ENCODE results near the gene SLC26A1.

The SLC26A1 gene

GRCh38 chr4:1003271-1004070 is 10.3 kb upstream of the SLC26A1 start:
- peak overlapping the region; percentile 98 for H2BK12ac ChIP-seq (ENCODE audit: low read length)
- H4K91ac ChIP-seq (ENCODE audit: low read depth, low read length, poor library complexity): peak overlapping the region; percentile 43
- H3K9ac ChIP-seq (ENCODE audit: low read depth, low read length, poor library complexity): peak overlapping the region; percentile 21
- peak overlapping the region; percentile 87 for H2BK120ac ChIP-seq (ENCODE audit: low read depth, low read length)
- H3K23ac ChIP-seq (ENCODE audit: low read depth, low read length, poor library complexity): peak overlapping the region; percentile 85
- H3K9me3 ChIP-seq (replicated peaks in 1 of 2; ENCODE audit: control insufficient read depth in 2 of 2, insufficient read depth in 1 of 2, low read depth in 1 of 2, low read length in 2 of 2): peaks cover 4 to 6% of the 10 kb centered on the region in 2 donors
- peak overlapping the region; percentile 86 for H4K8ac ChIP-seq (ENCODE audit: low read depth, low read length)
- WGBS, 2 donors (ENCODE audit: extremely low coverage in 2 of 2, insufficient read length in 2 of 2, insufficient replicate concordance in 1 of 2): no CpG with 5 or more reads among the region's 63 CpGs
- H2BK5ac ChIP-seq (ENCODE audit: low read length): no peak overlapping the region
- H3K36me3 ChIP-seq (replicated peaks in 1 of 2; ENCODE audit: control insufficient read depth in 2 of 2, insufficient read depth in 2 of 2, low read length in 2 of 2): no peaks in the 10 kb centered on the region
- peak overlapping the region; percentile 97 for H3K14ac ChIP-seq (ENCODE audit: low read length)
- peak overlapping the region; percentile 95 for H2AK5ac ChIP-seq (ENCODE audit: low read depth, low read length)
- H3K79me1 ChIP-seq (ENCODE audit: low read depth, low read length): no peaks in the 10 kb centered on the region
- H2BK15ac ChIP-seq (ENCODE audit: low read length): peak overlapping the region; percentile 96
- H3K4me2 ChIP-seq (ENCODE audit: insufficient read depth, low read length, poor library complexity, severe bottlenecking): peak overlapping the region; percentile 33
- H3K4ac ChIP-seq (ENCODE audit: low read length): no peak overlapping the region
- peaks cover 27 to 88% (median 78%) of the 10 kb centered on the region in 3 experiments for H3K27me3 ChIP-seq (ENCODE audit: control insufficient read depth in 3 of 3, insufficient read depth in 3 of 3, low read depth in 1 of 3, low read length in 3 of 3)
- no peak overlapping the region for H2AFZ ChIP-seq (ENCODE audit: low read length)
- peaks cover 7 to 9% of the 10 kb centered on the region in 2 donors for H3K4me1 ChIP-seq (ENCODE audit: control insufficient read depth in 2 of 2, insufficient read depth in 1 of 2, low read depth in 1 of 2, low read length in 2 of 2)
- no peak for DNase-seq (ENCODE audit: low spot score)
- peak overlapping the region in 1 of 2 donors; percentile 66 for H3K4me3 ChIP-seq (ENCODE audit: low read length in 2 of 2)
- peak overlapping the region; percentile 97 for H3K18ac ChIP-seq (ENCODE audit: low read length)
- H3K27ac ChIP-seq (replicated peaks; ENCODE audit: low read length): no peak overlapping the region

- H3K23ac ChIP-seq (ENCODE audit: low read depth, low read length, poor library complexity): peak overlapping the region; percentile 80
- H3K36me3 ChIP-seq (replicated peaks in 1 of 2; ENCODE audit: control insufficient read depth in 2 of 2, insufficient read depth in 2 of 2, low read length in 2 of 2): no peaks in the 10 kb centered on the region
- H3K27ac ChIP-seq (replicated peaks; ENCODE audit: low read length): no peak overlapping the region
- peaks cover 28 to 88% (median 78%) of the 10 kb centered on the region in 3 experiments for H3K27me3 ChIP-seq (ENCODE audit: control insufficient read depth in 3 of 3, insufficient read depth in 3 of 3, low read depth in 1 of 3, low read length in 3 of 3)
- H2BK12ac ChIP-seq (ENCODE audit: low read length): no peak overlapping the region
- H3K4me3 ChIP-seq (ENCODE audit: low read length in 2 of 2): peak overlapping the region in 1 of 2 donors; percentile 69
- H2BK5ac ChIP-seq (ENCODE audit: low read length): peak overlapping the region; percentile 39
- H4K8ac ChIP-seq (ENCODE audit: low read depth, low read length): no peak overlapping the region
- no peaks in the 10 kb centered on the region for H3K79me1 ChIP-seq (ENCODE audit: low read depth, low read length)
- H2AK5ac ChIP-seq (ENCODE audit: low read depth, low read length): peak overlapping the region; percentile 70
- H2BK120ac ChIP-seq (ENCODE audit: low read depth, low read length): no peak overlapping the region
- peak overlapping the region; percentile 45 for H3K4me2 ChIP-seq (ENCODE audit: insufficient read depth, low read length, poor library complexity, severe bottlenecking)
- no peak overlapping the region for H2AFZ ChIP-seq (ENCODE audit: low read length)
- H4K91ac ChIP-seq (ENCODE audit: low read depth, low read length, poor library complexity): peak overlapping the region; percentile 53
- no peak overlapping the region for H3K4ac ChIP-seq (ENCODE audit: low read length)
- peak overlapping the region; percentile 21 for H3K14ac ChIP-seq (ENCODE audit: low read length)
- H3K9me3 ChIP-seq (replicated peaks in 1 of 2; ENCODE audit: control insufficient read depth in 2 of 2, insufficient read depth in 1 of 2, low read depth in 1 of 2, low read length in 2 of 2): peaks cover 6% of the 10 kb centered on the region in 2 donors
- H2BK15ac ChIP-seq (ENCODE audit: low read length): no peak overlapping the region
- WGBS, 2 donors (ENCODE audit: extremely low coverage in 2 of 2, insufficient read length in 2 of 2, insufficient replicate concordance in 1 of 2): no CpG with 5 or more reads among the region's 75 CpGs
- peak overlapping the region; percentile 90 for H3K18ac ChIP-seq (ENCODE audit: low read length)
- H3K9ac ChIP-seq (ENCODE audit: low read depth, low read length, poor library complexity): no peak overlapping the region
- peaks cover 7 to 9% of the 10 kb centered on the region in 2 donors for H3K4me1 ChIP-seq (ENCODE audit: control insufficient read depth in 2 of 2, insufficient read depth in 1 of 2, low read depth in 1 of 2, low read length in 2 of 2)
- DNase-seq (ENCODE audit: low spot score): no peak
These were observed 9.5 kb upstream of the SLC26A1 start for GRCh38 chr4:1002631-1003251.

- peak overlapping the region; percentile 92 for H4K8ac ChIP-seq (ENCODE audit: low read depth, low read length)
- peaks cover 28 to 86% (median 82%) of the 10 kb centered on the region in 3 experiments for H3K27me3 ChIP-seq (ENCODE audit: control insufficient read depth in 3 of 3, insufficient read depth in 3 of 3, low read depth in 1 of 3, low read length in 3 of 3)
- H3K27ac ChIP-seq (replicated peaks; ENCODE audit: low read length): no peak overlapping the region
- H3K14ac ChIP-seq (ENCODE audit: low read length): peak overlapping the region; percentile 82
- no peak for DNase-seq (ENCODE audit: low spot score)
- H3K4me3 ChIP-seq (ENCODE audit: low read length in 2 of 2): peak overlapping the region in 1 of 2 donors; percentile 49
- peak overlapping the region; percentile 92 for H2BK15ac ChIP-seq (ENCODE audit: low read length)
- no peak overlapping the region for H3K4ac ChIP-seq (ENCODE audit: low read length)
- H3K9ac ChIP-seq (ENCODE audit: low read depth, low read length, poor library complexity): no peak overlapping the region
- H3K18ac ChIP-seq (ENCODE audit: low read length): peak overlapping the region; percentile 90
- no peak overlapping the region for H2AFZ ChIP-seq (ENCODE audit: low read length)
- peaks cover 7 to 9% of the 10 kb centered on the region in 2 donors for H3K4me1 ChIP-seq (ENCODE audit: control insufficient read depth in 2 of 2, insufficient read depth in 1 of 2, low read depth in 1 of 2, low read length in 2 of 2)
- H3K9me3 ChIP-seq (replicated peaks in 1 of 2; ENCODE audit: control insufficient read depth in 2 of 2, insufficient read depth in 1 of 2, low read depth in 1 of 2, low read length in 2 of 2): peaks cover 6% of the 10 kb centered on the region in 2 donors
- no peaks in the 10 kb centered on the region for H3K36me3 ChIP-seq (replicated peaks in 1 of 2; ENCODE audit: control insufficient read depth in 2 of 2, insufficient read depth in 2 of 2, low read length in 2 of 2)
- H2AK5ac ChIP-seq (ENCODE audit: low read depth, low read length): peak overlapping the region; percentile 70
- no CpG with 5 or more reads among the region's 54 CpGs for WGBS, 2 donors (ENCODE audit: extremely low coverage in 2 of 2, insufficient read length in 2 of 2, insufficient replicate concordance in 1 of 2)
- H3K23ac ChIP-seq (ENCODE audit: low read depth, low read length, poor library complexity): peak overlapping the region; percentile 95
- H3K79me1 ChIP-seq (ENCODE audit: low read depth, low read length): no peaks in the 10 kb centered on the region
- H2BK120ac ChIP-seq (ENCODE audit: low read depth, low read length): no peak overlapping the region
- H3K4me2 ChIP-seq (ENCODE audit: insufficient read depth, low read length, poor library complexity, severe bottlenecking): peak overlapping the region; percentile 45
- no peak overlapping the region for H2BK12ac ChIP-seq (ENCODE audit: low read length)
- no peak overlapping the region for H4K91ac ChIP-seq (ENCODE audit: low read depth, low read length, poor library complexity)
- peak overlapping the region; percentile 39 for H2BK5ac ChIP-seq (ENCODE audit: low read length)
These were observed 9.0 kb upstream of the SLC26A1 start for GRCh38 chr4:1002131-1002630.
